Measurements from ENCODE around the gene KDM7A.

Gene KDM7A

GRCh38 chr7:140044251-140044650 lies 132.5 kb downstream of the KDM7A start:
- TF ChIP-seq, protein P1, sequence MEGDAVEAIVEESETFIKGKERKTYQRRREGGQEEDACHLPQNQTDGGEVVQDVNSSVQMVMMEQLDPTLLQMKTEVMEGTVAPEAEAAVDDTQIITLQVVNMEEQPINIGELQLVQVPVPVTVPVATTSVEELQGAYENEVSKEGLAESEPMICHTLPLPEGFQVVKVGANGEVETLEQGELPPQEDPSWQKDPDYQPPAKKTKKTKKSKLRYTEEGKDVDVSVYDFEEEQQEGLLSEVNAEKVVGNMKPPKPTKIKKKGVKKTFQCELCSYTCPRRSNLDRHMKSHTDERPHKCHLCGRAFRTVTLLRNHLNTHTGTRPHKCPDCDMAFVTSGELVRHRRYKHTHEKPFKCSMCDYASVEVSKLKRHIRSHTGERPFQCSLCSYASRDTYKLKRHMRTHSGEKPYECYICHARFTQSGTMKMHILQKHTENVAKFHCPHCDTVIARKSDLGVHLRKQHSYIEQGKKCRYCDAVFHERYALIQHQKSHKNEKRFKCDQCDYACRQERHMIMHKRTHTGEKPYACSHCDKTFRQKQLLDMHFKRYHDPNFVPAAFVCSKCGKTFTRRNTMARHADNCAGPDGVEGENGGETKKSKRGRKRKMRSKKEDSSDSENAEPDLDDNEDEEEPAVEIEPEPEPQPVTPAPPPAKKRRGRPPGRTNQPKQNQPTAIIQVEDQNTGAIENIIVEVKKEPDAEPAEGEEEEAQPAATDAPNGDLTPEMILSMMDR (IDR thresholded peaks at IDR 0.05; ENCODE audit: low read depth, low read length, missing control alignments): no peak
- no peak for DNase-seq (ENCODE audit: low read depth)
- no peak overlapping the region for H3K4me3 ChIP-seq (ENCODE audit: low read depth, low read length)

DNA sequence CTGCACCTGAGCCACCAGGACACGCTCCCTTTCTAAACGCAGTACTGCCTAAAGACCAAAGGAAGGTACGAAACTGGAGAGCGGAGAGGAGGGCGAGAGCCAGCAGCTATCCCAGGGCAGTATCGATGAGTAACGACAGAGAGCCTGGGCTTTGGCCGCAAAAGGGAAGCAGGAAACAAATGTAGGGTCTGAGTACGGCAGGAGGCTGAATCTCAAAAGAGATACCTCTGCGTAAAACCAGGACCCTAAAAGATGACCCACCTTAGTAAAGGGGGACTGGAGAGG lies 134.5 kb downstream of the KDM7A start:
- TF ChIP-seq, protein P1 (IDR thresholded peaks at IDR 0.05; ENCODE audit: low read depth, low read length, missing control alignments): no peak
- no peak for DNase-seq (ENCODE audit: low read depth)

GRCh38 chr7:140041659-140042385 lies 135.0 kb downstream of the KDM7A start:
- no peak overlapping the region for H3K4me3 ChIP-seq (ENCODE audit: low read depth, low read length)
- TF ChIP-seq, protein P1 (IDR thresholded peaks at IDR 0.05; ENCODE audit: low read depth, low read length, missing control alignments): no peak
- no peak for DNase-seq (ENCODE audit: low read depth)

More for the DNA sequence above, 134.5 kb downstream of the KDM7A start:
- no peak overlapping the region for H3K4me3 ChIP-seq (ENCODE audit: low read depth, low read length)

DNA sequence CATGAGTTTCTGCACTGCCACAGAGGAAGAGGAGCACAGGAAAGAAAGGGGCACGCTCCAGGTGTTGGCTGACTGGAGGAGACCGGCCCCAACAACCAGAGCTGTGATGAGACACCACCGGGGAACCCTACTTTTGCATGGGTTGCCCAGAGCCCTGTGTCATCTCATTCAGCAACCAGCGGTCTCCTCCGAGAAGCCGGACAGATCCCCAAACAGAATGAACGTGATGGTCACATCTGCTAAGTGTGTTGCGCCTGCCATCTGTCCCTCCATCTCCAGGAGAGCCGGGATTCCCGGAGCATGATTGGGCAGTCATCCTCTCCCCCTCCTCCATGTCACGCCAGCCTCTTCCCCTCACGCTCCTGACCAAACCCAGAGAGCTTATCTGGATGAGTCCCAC lies 136.9 kb downstream of the KDM7A start:
- H3K4me3 ChIP-seq (ENCODE audit: low read depth, low read length): no peak overlapping the region
- TF ChIP-seq, protein P1 (IDR thresholded peaks at IDR 0.05; ENCODE audit: low read depth, low read length, missing control alignments): no peak
- DNase-seq (ENCODE audit: low read depth): no peak

GRCh38 chr7:140039066-140039465 lies 137.7 kb downstream of the KDM7A start:
- H3K4me3 ChIP-seq (ENCODE audit: low read depth, low read length): no peak overlapping the region
- no peak for DNase-seq (ENCODE audit: low read depth)
- TF ChIP-seq, protein P1 (IDR thresholded peaks at IDR 0.05; ENCODE audit: low read depth, low read length, missing control alignments): no peak

DNA sequence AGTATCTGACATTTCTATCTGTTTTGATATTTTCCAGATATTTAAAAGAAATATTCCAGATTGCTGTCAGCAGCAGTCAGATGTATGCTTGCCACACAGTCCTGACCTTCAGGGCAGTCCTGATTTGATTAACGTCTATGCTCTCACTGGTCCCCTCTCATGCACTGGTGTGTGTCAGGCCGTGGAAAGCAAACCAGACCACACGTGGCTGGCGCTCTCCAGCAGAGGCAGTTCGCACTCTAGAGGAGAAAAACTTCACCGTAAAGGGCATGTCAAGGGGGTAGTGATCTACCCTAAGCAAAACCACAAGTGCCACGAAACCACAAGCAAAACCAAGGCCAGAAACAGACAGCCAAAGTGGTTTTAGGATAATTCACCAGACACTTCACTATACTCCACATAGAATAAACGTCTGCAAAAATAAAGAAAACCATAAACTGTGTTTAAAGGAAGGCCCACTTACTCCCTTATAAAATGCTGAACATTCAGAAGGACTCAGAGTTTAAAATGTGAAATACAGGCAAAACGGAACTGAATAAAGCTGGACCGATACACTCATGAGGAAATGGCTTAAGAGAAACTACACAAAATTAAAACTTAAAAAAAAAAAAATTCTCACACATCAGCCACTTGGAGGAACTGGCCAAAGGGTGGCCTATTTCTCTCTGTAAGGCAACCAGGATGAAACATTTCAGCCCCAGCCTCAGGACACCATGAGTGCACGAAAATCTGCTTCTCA lies 140.4 kb downstream of the KDM7A start:
- no peak for DNase-seq (ENCODE audit: low read depth)
- TF ChIP-seq, protein P1 (IDR thresholded peaks at IDR 0.05; ENCODE audit: low read depth, low read length, missing control alignments): no peak
- no peak overlapping the region for H3K4me3 ChIP-seq (ENCODE audit: low read depth, low read length)
